GM12801 (cell line): Measurements from ENCODE around the gene SEMA3E.

ENCODE experiments used
- TF ChIP-seq, protein P1 (sequence below): IDR thresholded peaks from one replicate; pipeline ENCODE4 v1.5.1; 2011; ENCODE audit warnings: control low read depth; ENCODE audit not compliant: insufficient read length; ENCODE audit errors: extremely low read depth

SEMA3E gene

DNA sequence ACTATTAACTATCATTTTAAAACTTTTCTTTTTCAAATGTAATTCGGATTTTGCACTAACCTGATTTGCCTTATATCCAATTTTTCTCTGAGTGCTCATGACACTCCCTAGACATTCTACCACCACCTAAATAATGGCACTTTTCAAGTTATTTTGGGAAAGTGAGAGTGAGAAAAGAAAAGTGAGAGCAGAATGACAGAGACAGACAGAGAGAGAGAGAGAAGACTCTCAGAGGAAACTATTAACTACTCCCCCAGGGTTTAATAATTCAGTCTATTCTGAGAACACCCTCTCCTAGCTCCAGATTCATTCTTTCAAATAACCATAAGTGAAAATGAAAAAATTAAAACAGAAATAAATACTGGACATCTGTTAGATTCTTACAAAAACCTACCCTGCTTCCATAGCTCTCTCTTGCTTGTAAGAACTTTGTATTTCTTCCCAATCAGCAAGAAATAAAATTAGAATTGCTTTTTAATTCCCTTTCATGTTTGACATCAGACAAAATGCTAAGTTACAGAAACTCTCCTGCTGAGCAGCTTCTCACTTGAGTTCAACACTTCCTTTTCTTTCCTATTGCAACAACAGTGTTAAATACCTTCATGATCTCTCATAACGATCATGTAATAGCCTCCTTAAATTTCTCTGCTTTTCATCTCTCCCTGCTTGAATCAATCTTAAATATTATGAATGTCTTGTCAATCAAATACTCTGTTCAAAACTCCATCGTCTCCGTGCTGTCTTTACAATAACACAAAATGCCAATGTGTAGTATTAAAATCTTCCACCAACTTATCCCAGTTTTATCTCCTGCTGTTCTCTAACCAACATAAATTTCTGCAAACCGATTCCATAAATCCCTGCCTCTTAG lies 191.7 kb downstream of the SEMA3E start:
- TF ChIP-seq, protein P1, sequence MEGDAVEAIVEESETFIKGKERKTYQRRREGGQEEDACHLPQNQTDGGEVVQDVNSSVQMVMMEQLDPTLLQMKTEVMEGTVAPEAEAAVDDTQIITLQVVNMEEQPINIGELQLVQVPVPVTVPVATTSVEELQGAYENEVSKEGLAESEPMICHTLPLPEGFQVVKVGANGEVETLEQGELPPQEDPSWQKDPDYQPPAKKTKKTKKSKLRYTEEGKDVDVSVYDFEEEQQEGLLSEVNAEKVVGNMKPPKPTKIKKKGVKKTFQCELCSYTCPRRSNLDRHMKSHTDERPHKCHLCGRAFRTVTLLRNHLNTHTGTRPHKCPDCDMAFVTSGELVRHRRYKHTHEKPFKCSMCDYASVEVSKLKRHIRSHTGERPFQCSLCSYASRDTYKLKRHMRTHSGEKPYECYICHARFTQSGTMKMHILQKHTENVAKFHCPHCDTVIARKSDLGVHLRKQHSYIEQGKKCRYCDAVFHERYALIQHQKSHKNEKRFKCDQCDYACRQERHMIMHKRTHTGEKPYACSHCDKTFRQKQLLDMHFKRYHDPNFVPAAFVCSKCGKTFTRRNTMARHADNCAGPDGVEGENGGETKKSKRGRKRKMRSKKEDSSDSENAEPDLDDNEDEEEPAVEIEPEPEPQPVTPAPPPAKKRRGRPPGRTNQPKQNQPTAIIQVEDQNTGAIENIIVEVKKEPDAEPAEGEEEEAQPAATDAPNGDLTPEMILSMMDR, result no peak

DNA sequence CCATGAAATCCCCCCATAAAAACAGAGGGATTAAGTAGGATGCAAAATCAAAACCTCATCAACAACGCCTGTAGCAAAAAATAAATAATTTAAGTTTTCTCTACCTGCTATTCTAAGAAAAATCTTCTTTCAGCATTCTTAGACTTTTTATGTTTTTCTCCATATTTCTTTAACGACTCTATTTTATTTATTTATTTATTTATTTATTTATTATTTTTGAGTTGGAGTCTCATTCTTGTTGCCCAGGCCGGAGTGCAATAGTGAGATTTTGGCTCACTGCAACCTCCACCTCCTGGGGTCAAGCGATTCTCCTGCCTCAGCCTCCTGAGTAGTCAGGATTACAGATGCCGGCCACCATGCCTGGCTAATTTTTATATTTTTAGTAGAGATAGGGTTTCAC lies 192.5 kb downstream of the SEMA3E start:
- TF ChIP-seq, protein P1, result no peak

DNA sequence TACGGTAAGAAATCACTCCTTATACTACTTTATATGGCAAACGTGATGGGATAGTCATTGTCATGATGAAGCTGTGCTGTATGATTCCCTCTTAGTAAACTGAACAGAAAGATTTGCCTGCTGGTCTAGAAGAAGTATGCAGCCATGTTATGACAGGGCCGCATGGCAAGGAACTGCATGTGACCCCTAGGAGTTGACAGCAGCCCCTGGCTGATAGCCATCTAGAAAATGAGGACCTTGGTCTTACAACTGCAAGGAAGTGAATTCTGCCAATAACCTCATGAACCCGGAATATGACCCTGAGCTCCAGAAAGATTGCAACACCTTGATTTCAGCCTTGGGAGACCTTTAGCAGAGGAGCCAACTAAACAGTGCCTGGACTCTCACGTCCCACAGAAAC lies 193.3 kb downstream of the SEMA3E start:
- TF ChIP-seq, protein P1, result no peak

DNA sequence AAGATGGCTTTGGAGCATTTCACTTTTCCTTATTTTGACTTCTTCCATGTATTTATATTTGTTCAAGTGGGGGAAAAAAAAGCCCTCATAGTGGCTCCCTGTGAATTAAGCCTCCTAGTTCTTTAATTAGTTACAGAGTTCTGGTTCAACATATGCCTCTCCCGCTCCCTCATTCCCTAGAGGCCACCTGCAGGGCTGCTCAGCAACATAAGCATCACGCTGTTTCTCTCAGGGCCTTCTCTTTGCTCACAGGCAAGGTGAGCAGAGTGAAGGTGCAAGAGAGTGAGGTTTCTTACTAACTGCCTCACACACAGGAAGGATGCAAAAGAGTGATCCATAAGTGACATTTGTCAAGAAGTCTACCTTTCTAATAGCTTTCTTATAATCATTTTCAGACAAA lies 196.7 kb downstream of the SEMA3E start:
- TF ChIP-seq, protein P1, result no peak

DNA sequence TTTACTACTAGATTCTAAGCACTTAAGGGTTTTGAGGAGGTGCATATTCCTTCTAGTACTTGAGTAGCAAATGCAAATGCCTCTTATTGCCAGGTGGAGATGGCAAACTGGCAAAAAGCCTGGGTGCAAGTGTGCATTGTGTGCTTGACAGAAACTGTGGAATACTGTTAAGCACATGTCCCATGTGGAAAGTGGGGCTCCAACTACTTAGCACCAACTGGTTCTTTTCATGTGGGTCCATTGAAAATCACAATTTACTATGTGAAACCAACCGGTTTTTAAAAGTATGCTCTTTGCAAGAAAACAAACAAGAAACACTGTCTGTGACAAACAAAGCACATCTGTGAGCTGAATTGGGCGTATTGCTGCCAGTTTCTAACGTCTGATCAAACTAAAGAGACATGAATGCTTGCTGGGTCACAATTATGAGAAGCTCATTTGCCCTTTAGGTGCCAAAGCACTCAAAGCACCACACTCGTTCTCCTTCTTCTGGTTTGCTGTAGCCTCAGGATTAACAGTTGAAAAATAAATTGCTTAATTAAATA lies 197.4 kb downstream of the SEMA3E start:
- TF ChIP-seq, protein P1, result no peak

DNA sequence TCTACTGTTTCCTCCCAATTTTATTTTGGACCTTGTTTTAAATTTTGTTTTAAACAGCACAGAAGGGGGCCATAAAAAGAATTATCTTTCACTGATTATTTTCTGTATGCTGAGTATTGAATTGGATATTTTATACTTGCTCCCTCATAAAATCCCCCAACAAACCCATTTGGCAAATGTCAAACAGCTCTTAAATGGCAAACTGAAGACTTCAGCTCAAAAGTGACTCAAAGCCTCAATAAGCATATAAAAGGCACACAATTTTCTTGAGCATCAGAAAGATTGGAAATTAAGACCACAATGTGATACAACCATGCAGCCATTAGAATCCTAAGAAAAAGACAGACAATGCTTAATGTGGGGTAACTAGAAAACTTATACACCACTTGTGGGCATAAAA lies 199.2 kb downstream of the SEMA3E start:
- TF ChIP-seq, protein P1, result no peak

DNA sequence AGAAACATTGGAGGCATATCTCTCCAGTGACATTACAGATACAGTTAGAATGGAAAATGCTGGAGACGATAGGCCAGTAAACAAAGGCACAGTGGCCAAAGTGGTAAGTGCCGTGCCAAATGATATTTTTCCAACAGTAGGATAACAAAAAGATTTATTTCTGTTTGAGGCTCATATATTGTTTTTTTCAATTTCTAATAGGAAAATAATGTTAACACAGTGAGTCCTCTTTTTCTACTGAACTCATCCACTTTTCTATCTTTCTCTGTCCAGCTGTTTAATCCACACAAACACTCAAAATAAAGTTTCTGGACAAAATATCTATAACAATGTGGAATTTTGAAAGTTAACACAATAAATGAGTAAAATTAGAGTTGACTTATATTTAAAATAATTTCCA lies 201.3 kb downstream of the SEMA3E start:
- TF ChIP-seq, protein P1, result no peak
